Fibroblast of lung (primary cell): Measurements from ENCODE around the gene AFG3L2. TPM values are rescaled to one million over a fixed set of nuclear protein-coding genes. Genes with fewer than 3 reads are reported as not detected.

Source experiments
- DNase-seq, 2 donors: peaks; one replicate each; pipeline versions ENCODE4 v3.0.0 to v3.0.0-alpha.2; 2010; ENCODE audit warnings: low read depth in 2 of 2
- H2AFZ ChIP-seq: 2 replicates; pipeline ENCODE4 v1.5.1; 2012; ENCODE audit warnings: low read length, control low read depth, inconsistent platforms
- H3K27ac ChIP-seq: 2 replicates; pipeline ENCODE4 v1.5.1; 2011; ENCODE audit warnings: low read length, control low read depth; ENCODE audit not compliant: insufficient read depth
- H3K27me3 ChIP-seq: 2 replicates; pipeline ENCODE4 v1.5.1; 2011; ENCODE audit warnings: mild to moderate bottlenecking, low read length; ENCODE audit not compliant: control insufficient read depth, insufficient read depth
- H3K36me3 ChIP-seq: 2 replicates; pipeline ENCODE4 v1.5.1; 2011; ENCODE audit warnings: low read length; ENCODE audit not compliant: control insufficient read depth, insufficient read depth
- H3K4me1 ChIP-seq: 2 replicates; pipeline ENCODE4 v1.5.1; 2011; ENCODE audit warnings: low read length; ENCODE audit not compliant: control insufficient read depth, insufficient read depth; ENCODE audit errors: extremely low read depth
- H3K4me2 ChIP-seq: 2 replicates; pipeline ENCODE4 v1.5.1; 2011; ENCODE audit warnings: low read length, control low read depth; ENCODE audit not compliant: insufficient read depth; ENCODE audit errors: extremely low read depth
- H3K4me3 ChIP-seq, 4 experiments: fragments of 200-600 bp in 1 of 4; sonication (generic) in 1 of 4; replicated peaks in 1 of 4; 2 replicates each; pipeline ENCODE4 v1.5.1; 2011 to 2016; ENCODE audit warnings: low read length in 4 of 4, low read depth in 3 of 4, mild to moderate bottlenecking in 3 of 4, control low read depth in 2 of 4, inconsistent platforms in 1 of 4, mixed read lengths in 1 of 4; ENCODE audit not compliant: insufficient read depth in 1 of 4; ENCODE audit errors: control extremely low read depth in 1 of 4
- H3K79me2 ChIP-seq: 2 replicates; pipeline ENCODE4 v1.5.1; 2012; ENCODE audit warnings: mild to moderate bottlenecking, low read length, inconsistent platforms; ENCODE audit not compliant: control insufficient read depth, insufficient read depth
- H3K9ac ChIP-seq: 2 replicates; pipeline ENCODE4 v1.5.1; 2011; ENCODE audit warnings: mild to moderate bottlenecking, low read length, control low read depth; ENCODE audit not compliant: insufficient read depth
- H3K9me3 ChIP-seq: 2 replicates; pipeline ENCODE4 v1.5.1; 2012; ENCODE audit warnings: low read depth, low read length; ENCODE audit not compliant: control insufficient read depth, insufficient read depth
- H4K20me1 ChIP-seq: 2 replicates; pipeline ENCODE4 v1.5.1; 2011; ENCODE audit warnings: low read length; ENCODE audit not compliant: control insufficient read depth, insufficient read depth; ENCODE audit errors: extremely low read depth
- CTCF ChIP-seq, 2 donors: IDR thresholded peaks in 1 of 2; conservative IDR thresholded peaks in 1 of 2; 1 replicate in 1 of 2; 2 replicates in 1 of 2; pipeline ENCODE4 v1.5.1; 2011 to 2012; ENCODE audit warnings: low read length in 2 of 2, control low read depth in 1 of 2, inconsistent platforms in 1 of 2, low read depth in 1 of 2, mild to moderate bottlenecking in 1 of 2
- EZH2 ChIP-seq: IDR thresholded peaks from 2 replicates; pipeline ENCODE4 v1.5.1; 2012; ENCODE audit warnings: low read length, control low read depth, mild to moderate bottlenecking; ENCODE audit errors: missing control alignments
- polyA plus RNA-seq, 2 donors: library from polyadenylated mRNA; depleted of rRNA in 1 of 2; stranded (reverse) in 1 of 2; unstranded in 1 of 2; fragments of >200 nt; gene quantifications; 2 replicates each; pipeline ENCODE4 v1.2.1, GENCODE V29; 2011 to 2012; ENCODE audit warnings: missing spikeins in 1 of 2
- total RNA-seq: library from RNA; depleted of rRNA; stranded (reverse); fragments of >200 nt; gene quantifications from 2 replicates; pipeline ENCODE4 v1.2.1, GENCODE V29; 2014

Gene AFG3L2
- total and polyA plus RNA-seq, 2 donors (not counting 1 experiment from before 2014, with no cell fraction given) = 38.3 to 41.0 TPM

DNA sequence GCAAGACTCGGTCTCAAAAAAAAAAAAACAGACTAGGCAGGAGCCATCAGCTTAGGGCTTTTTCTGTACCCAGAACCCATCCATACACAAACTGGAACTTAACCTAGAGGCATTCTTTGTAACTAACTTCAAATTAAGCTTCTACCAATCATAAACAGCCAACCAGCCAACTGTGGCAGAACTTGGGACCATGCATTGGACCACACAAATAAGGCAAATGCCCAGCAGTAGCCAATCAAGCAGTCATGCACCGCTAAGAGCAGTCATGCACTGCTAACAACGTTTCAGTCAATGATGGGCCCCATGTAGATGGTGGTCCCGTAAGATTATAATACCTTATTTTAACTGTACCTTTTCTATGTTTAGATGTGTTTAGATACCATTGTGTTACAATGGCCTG is 46.3 kb downstream of the AFG3L2 start:
- H3K79me2 ChIP-seq = peaks cover 8% of the 10 kb centered on the region
- H3K4me2 ChIP-seq = no peak overlapping the region
- no peaks in the 10 kb centered on the region for H3K9me3 ChIP-seq
- peaks cover 23% of the 10 kb centered on the region for H3K36me3 ChIP-seq
- no peaks in the 10 kb centered on the region for H4K20me1 ChIP-seq
- H3K27me3 ChIP-seq = no peaks in the 10 kb centered on the region
- H2AFZ ChIP-seq = no peak overlapping the region
- H3K27ac ChIP-seq = no peak overlapping the region
- no peak for DNase-seq
- no peak overlapping the region for H3K9ac ChIP-seq
- TF ChIP-seq EZH2 (no peak), CTCF (conservative IDR thresholded peaks at IDR 0.05 in 1 of 2, IDR thresholded peaks at IDR 0.05 in 1 of 2; ENCODE audit: low read depth in 1 of 2, low read length in 2 of 2) (no peak)
- H3K4me1 ChIP-seq = no peaks in the 10 kb centered on the region
- no peak overlapping the region for H3K4me3 ChIP-seq

- H3K4me2 ChIP-seq = no peak overlapping the region
- no peak overlapping the region for H3K9ac ChIP-seq
- no peak overlapping the region for H3K27ac ChIP-seq
- H3K27me3 ChIP-seq = no peaks in the 10 kb centered on the region
- peaks cover 30% of the 10 kb centered on the region for H3K36me3 ChIP-seq
- H4K20me1 ChIP-seq = no peaks in the 10 kb centered on the region
- H2AFZ ChIP-seq = no peak overlapping the region
- H3K9me3 ChIP-seq = no peaks in the 10 kb centered on the region
- no peak overlapping the region for H3K4me3 ChIP-seq
- TF ChIP-seq CTCF (conservative IDR thresholded peaks at IDR 0.05 in 1 of 2, IDR thresholded peaks at IDR 0.05 in 1 of 2; ENCODE audit: low read depth in 1 of 2, low read length in 2 of 2) = no peak
- TF ChIP-seq EZH2 = no peak
- H3K79me2 ChIP-seq = peaks cover 20% of the 10 kb centered on the region
- DNase-seq = no peak
- no peaks in the 10 kb centered on the region for H3K4me1 ChIP-seq
Observed at GRCh38 chr18:12329125-12329698, 47.8 kb downstream of the AFG3L2 start.

GRCh38 chr18:12328179-12328823 is 48.7 kb downstream of the AFG3L2 start:
- Histone ChIP-seq H3K4me1 (no peaks in the 10 kb centered on the region), H3K9ac (no peak overlapping the region), H3K27me3 (no peaks in the 10 kb centered on the region), H3K4me2 (no peak overlapping the region), H3K9me3 (no peaks in the 10 kb centered on the region), H3K79me2 (peaks cover 20% of the 10 kb centered on the region), H4K20me1 (no peaks in the 10 kb centered on the region), H3K36me3 (peaks cover 29% of the 10 kb centered on the region), H2AFZ (no peak overlapping the region), H3K4me3 (no peak overlapping the region), H3K27ac (no peak overlapping the region)
- TF ChIP-seq EZH2 = no peak
- no peak for TF ChIP-seq CTCF (conservative IDR thresholded peaks at IDR 0.05 in 1 of 2, IDR thresholded peaks at IDR 0.05 in 1 of 2; ENCODE audit: low read depth in 1 of 2, low read length in 2 of 2)
- DNase-seq = no peak
